K562 (cell line): Measurements from ENCODE around the gene HBB. TPM values are rescaled to one million over a fixed set of nuclear protein-coding genes. Genes with fewer than 3 reads are reported as not detected.

Experiments used
- FOXA1 ChIP-seq: fragments of 450-650 bp; IDR thresholded peaks from 2 replicates; pipeline ENCODE4 v1.6.1; 2016; ENCODE audit warnings: mild to moderate bottlenecking, borderline replicate concordance
- HNRNPUL1 ChIP-seq: fragments of 200-400 bp; formaldehyde crosslinking; IDR thresholded peaks from 2 replicates; pipeline ENCODE4 v1.6.1; 2017; ENCODE audit warnings: low read length
- ILF3 ChIP-seq: fragments of 450-650 bp; IDR thresholded peaks from 2 replicates; pipeline ENCODE4 v1.6.1; 2018; ENCODE audit warnings: antibody characterized with exemption, mild to moderate bottlenecking, moderate library complexity, borderline replicate concordance
- KDM1A ChIP-seq, 2 experiments: fragments of 450-650 bp; IDR thresholded peaks; 2 replicates each; pipeline ENCODE4 v1.6.1; 2016; ENCODE audit warnings: mild to moderate bottlenecking in 2 of 2
- KDM2B ChIP-seq: fragments of 250-450 bp; sonication (Bioruptor Pico); IDR thresholded peaks from 2 replicates; pipeline ENCODE4 v1.8.0; 2021; ENCODE audit warnings: mild to moderate bottlenecking, moderate library complexity
- NFIC ChIP-seq: fragments of 450-650 bp; IDR thresholded peaks from 2 replicates; pipeline ENCODE4 v1.6.1; 2017; ENCODE audit warnings: mild to moderate bottlenecking, inconsistent platforms
- NFYB ChIP-seq: IDR thresholded peaks from 2 replicates; pipeline ENCODE4 v1.6.1; 2011; ENCODE audit warnings: mild to moderate bottlenecking, moderate library complexity; ENCODE audit not compliant: insufficient read length; ENCODE audit errors: extremely low read depth
- PHF8 ChIP-seq: fragments of 200-600 bp; sonication (generic); IDR thresholded peaks from 2 replicates; pipeline ENCODE4 v1.6.1; 2012; ENCODE audit warnings: mixed run types, mild to moderate bottlenecking, inconsistent platforms, low read length, moderate library complexity, borderline replicate concordance
- PURB ChIP-seq: sonication (generic); formaldehyde crosslinking; IDR thresholded peaks from 2 replicates; pipeline ENCODE4 v1.9.0; 2021; ENCODE audit warnings: low read depth, mild to moderate bottlenecking, missing genetic modification reagents
- RBM22 ChIP-seq: fragments of 200-400 bp; formaldehyde crosslinking; IDR thresholded peaks from 2 replicates; pipeline ENCODE4 v1.6.1; 2018; ENCODE audit warnings: low read length, low read depth; ENCODE audit not compliant: poor library complexity, severe bottlenecking
- WHSC1 ChIP-seq: IDR thresholded peaks from one replicate; pipeline ENCODE4 v1.6.1; 2012; ENCODE audit warnings: low read length, control low read depth, inconsistent platforms
- ZNF408 ChIP-seq: fragments of 250-450 bp; sonication (Bioruptor Pico); IDR thresholded peaks from 2 replicates; pipeline ENCODE4 v1.4.0; 2020; ENCODE audit warnings: low read depth, mild to moderate bottlenecking, moderate library complexity
- ZNF644 ChIP-seq: fragments of 200-800 bp; sonication (Bioruptor generic); IDR thresholded peaks from 2 replicates; pipeline ENCODE4 v1.6.1; 2016; ENCODE audit warnings: low read depth, missing genetic modification characterization, missing compliant biosample characterization
- polyA plus RNA-seq, 8 experiments: library from polyadenylated mRNA; depleted of rRNA in 4 of 8; stranded (reverse) in 5 of 8; unstranded in 3 of 8; fragments of >200 nt; fragmentation: Nextera tagmentation in 2 of 8; fragmentation: Illumina TruSeq in 1 of 8; extraction: Ambion mirVana in 2 of 8; extraction: Trizol in 1 of 8; gene quantifications; 2 replicates each; pipeline versions ENCODE4 v1.2.1 to v1.2.3, GENCODE V29; 2011 to 2014; ENCODE audit warnings: inconsistent platforms in 1 of 8, missing spikeins in 1 of 8
- total RNA-seq, 7 experiments: library from RNA; depleted of rRNA in 6 of 7; stranded (reverse); fragments of >200 nt in 6 of 7; fragmentation: Illumina TruSeq in 2 of 7; extraction: Trizol in 2 of 7; gene quantifications; 2 replicates each; pipeline versions ENCODE4 v1.2.1 to v1.2.3, GENCODE V29; 2011 to 2021; ENCODE audit warnings: low replicate concordance in 1 of 7
- TF ChIP-seq, protein P1 (sequence below), 2 experiments: fragments of 450-650 bp; formaldehyde crosslinking in 1 of 2; IDR thresholded peaks; 2 replicates each; pipeline versions ENCODE4 v1.4.0 to v1.6.1; 2014 to 2020; ENCODE audit warnings: mild to moderate bottlenecking in 2 of 2, borderline replicate concordance in 1 of 2, low read depth in 1 of 2
- TF ChIP-seq, protein P2 (sequence below): sonication (generic); formaldehyde crosslinking; IDR thresholded peaks from 2 replicates; pipeline ENCODE4 v1.8.1; 2023; ENCODE audit warnings: mild to moderate bottlenecking, missing genetic modification reagents
- TF ChIP-seq, protein P3 (sequence below), 2 experiments: IDR thresholded peaks; 2 replicates each; pipeline ENCODE4 v1.6.1; 2011; ENCODE audit warnings: borderline replicate concordance in 1 of 2, control low read depth in 1 of 2, low read depth in 1 of 2, low read length in 1 of 2, mild to moderate bottlenecking in 1 of 2, mixed read lengths in 1 of 2, moderate library complexity in 1 of 2; ENCODE audit not compliant: insufficient read depth in 1 of 2, insufficient read length in 1 of 2, poor library complexity in 1 of 2, severe bottlenecking in 1 of 2; ENCODE audit errors: extremely low read depth in 1 of 2

Gene HBB
- total and polyA plus RNA-seq, 9 of the 15 experiments (the other 6 are each of a cell fraction or from before 2014, with no cell fraction given) = 0.33 to 3.4 (median 1.2) TPM; not detected in 2

GRCh38 chr11:5196731-5197130 lies 30.1 kb downstream of the HBB start (continued):
- TF ChIP-seq, protein P1, sequence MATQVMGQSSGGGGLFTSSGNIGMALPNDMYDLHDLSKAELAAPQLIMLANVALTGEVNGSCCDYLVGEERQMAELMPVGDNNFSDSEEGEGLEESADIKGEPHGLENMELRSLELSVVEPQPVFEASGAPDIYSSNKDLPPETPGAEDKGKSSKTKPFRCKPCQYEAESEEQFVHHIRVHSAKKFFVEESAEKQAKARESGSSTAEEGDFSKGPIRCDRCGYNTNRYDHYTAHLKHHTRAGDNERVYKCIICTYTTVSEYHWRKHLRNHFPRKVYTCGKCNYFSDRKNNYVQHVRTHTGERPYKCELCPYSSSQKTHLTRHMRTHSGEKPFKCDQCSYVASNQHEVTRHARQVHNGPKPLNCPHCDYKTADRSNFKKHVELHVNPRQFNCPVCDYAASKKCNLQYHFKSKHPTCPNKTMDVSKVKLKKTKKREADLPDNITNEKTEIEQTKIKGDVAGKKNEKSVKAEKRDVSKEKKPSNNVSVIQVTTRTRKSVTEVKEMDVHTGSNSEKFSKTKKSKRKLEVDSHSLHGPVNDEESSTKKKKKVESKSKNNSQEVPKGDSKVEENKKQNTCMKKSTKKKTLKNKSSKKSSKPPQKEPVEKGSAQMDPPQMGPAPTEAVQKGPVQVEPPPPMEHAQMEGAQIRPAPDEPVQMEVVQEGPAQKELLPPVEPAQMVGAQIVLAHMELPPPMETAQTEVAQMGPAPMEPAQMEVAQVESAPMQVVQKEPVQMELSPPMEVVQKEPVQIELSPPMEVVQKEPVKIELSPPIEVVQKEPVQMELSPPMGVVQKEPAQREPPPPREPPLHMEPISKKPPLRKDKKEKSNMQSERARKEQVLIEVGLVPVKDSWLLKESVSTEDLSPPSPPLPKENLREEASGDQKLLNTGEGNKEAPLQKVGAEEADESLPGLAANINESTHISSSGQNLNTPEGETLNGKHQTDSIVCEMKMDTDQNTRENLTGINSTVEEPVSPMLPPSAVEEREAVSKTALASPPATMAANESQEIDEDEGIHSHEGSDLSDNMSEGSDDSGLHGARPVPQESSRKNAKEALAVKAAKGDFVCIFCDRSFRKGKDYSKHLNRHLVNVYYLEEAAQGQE (IDR thresholded peaks at IDR 0.05; ENCODE audit: borderline replicate concordance) = peak; percentile 46; the same call in 1 of the 2 replicates
- TF ChIP-seq, protein P1 (CRISPR knock-in tag; IDR thresholded peaks at IDR 0.05; ENCODE audit: low read depth) = no peak
- TF ChIP-seq KDM1A (IDR thresholded peaks at IDR 0.05) = no peak
- TF ChIP-seq ZNF408 (CRISPR knock-in tag) = no peak
- no peak for TF ChIP-seq WHSC1
- no peak for TF ChIP-seq KDM2B (CRISPR knock-in tag)
- TF ChIP-seq RBM22 = no peak
- no peak for TF ChIP-seq PHF8
- TF ChIP-seq NFYB = no peak
- TF ChIP-seq ZNF644 (tag) = no peak
- TF ChIP-seq NFIC = 0 out of 2 replicates have a peak, but pooled peaks have one; percentile 5
- no peak for TF ChIP-seq HNRNPUL1
- TF ChIP-seq PURB = no peak
- TF ChIP-seq FOXA1 = no peak
- TF ChIP-seq, protein P2, sequence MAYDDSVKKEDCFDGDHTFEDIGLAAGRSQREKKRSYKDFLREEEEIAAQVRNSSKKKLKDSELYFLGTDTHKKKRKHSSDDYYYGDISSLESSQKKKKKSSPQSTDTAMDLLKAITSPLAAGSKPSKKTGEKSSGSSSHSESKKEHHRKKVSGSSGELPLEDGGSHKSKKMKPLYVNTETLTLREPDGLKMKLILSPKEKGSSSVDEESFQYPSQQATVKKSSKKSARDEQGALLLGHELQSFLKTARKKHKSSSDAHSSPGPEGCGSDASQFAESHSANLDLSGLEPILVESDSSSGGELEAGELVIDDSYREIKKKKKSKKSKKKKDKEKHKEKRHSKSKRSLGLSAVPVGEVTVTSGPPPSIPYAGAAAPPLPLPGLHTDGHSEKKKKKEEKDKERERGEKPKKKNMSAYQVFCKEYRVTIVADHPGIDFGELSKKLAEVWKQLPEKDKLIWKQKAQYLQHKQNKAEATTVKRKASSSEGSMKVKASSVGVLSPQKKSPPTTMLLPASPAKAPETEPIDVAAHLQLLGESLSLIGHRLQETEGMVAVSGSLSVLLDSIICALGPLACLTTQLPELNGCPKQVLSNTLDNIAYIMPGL (CRISPR knock-in tag) = no peak
- TF ChIP-seq ILF3 = no peak
- TF ChIP-seq, protein P3, sequence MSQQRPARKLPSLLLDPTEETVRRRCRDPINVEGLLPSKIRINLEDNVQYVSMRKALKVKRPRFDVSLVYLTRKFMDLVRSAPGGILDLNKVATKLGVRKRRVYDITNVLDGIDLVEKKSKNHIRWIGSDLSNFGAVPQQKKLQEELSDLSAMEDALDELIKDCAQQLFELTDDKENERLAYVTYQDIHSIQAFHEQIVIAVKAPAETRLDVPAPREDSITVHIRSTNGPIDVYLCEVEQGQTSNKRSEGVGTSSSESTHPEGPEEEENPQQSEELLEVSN (IDR thresholded peaks at IDR 0.05; ENCODE audit: borderline replicate concordance in 1 of 2, extremely low read depth in 1 of 2, insufficient read depth in 1 of 2, insufficient read length in 1 of 2, low read depth in 1 of 2, low read length in 1 of 2, poor library complexity in 1 of 2, severe bottlenecking in 1 of 2) = no peak
- TF ChIP-seq, all 486 proteins: peak for 4
